Measurements from ENCODE around the gene CLOCK. TPM values are rescaled to one million over a fixed set of nuclear protein-coding genes. Genes with fewer than 3 reads are reported as not detected.

Gene CLOCK
- total and polyA plus RNA-seq, 2 of the 13 experiments (the other 11 are each of a cell fraction or from before 2014, with no cell fraction given), result 8.8 to 13.5 TPM

GRCh38 chr4:55546506-55546755 is 278 bp downstream of the CLOCK start:
- H3K27ac ChIP-seq (ENCODE audit: extremely low read length, insufficient read depth, low read length), result peak overlapping the region; percentile 98
- ChIA-PET POLR2A (interaction anchor here (1.0 to 3.1 kb wide), 7 partner anchors 109 to 841 kb away, joined by 3 to 17 read pairs (median 3); partner anchors contain the start of genes AASDH, SRD5A3 and TMEM165), CTCF (ENCODE audit: low intra/inter-chr PET ratio, low total read pairs) (no interaction called here)
- peak overlapping the region; percentile 69 for H3K4me2 ChIP-seq (ENCODE audit: low read depth, low read length)
- FAIRE-seq (no peak), DNase-seq (ENCODE audit: low spot score) (no peak), ATAC-seq (peak; percentile 70)
- H3K4me3 ChIP-seq (replicated peaks in 1 of 3; ENCODE audit: insufficient read depth in 1 of 3, low read depth in 2 of 3, low read length in 3 of 3), result peak overlapping the region; percentile 78 to 91 (median 89)
- intact Hi-C loops (cut with micrococcal nuclease; ENCODE audit: unreplicated experiment), result loop anchor here (5.0 kb wide), 2 partner anchors 79 to 306 kb away; partner anchors contain the start of gene EXOC1
- peaks cover 38% of the 10 kb centered on the region for H3K4me1 ChIP-seq (ENCODE audit: insufficient read depth, low read length)
- no peaks in the 10 kb centered on the region; the same call in 1 of the 2 replicates for H4K20me1 ChIP-seq (ENCODE audit: insufficient read depth, low read length)
- no peaks in the 10 kb centered on the region for H3K9me3 ChIP-seq (ENCODE audit: low read length)
- H2AFZ ChIP-seq (ENCODE audit: low read length), result no peak overlapping the region
- H3K79me2 ChIP-seq (ENCODE audit: insufficient read depth, low read length), result peaks cover 34% of the 10 kb centered on the region
- H3K36me3 ChIP-seq (replicated peaks in 1 of 2; ENCODE audit: control insufficient read depth in 1 of 2, insufficient read depth in 2 of 2, low read length in 2 of 2), result no peaks in the 10 kb centered on the region
- H3K27me3 ChIP-seq (ENCODE audit: control insufficient read depth in 1 of 2, insufficient read depth in 2 of 2, low read length in 2 of 2), result no peaks in the 10 kb centered on the region; a peak in 2 of 5 replicates
- peak overlapping the region; percentile 89 for H3K9ac ChIP-seq (ENCODE audit: insufficient read depth, low read depth, low read length)
- BruUV-seq (replicated peaks), result no TSS peak
- 0% methylated on average over 2 of the region's 16 CpGs for WGBS (ENCODE audit: low lambda C conversion rate)
- in situ Hi-C loops (cut with HindIII; ENCODE audit: extremely low pct_ligation_motif_present, low pct_unique_long_range_greater_than_20kb), result no loop called here
- no peak for TF ChIP-seq TCF7 (IDR thresholded peaks at IDR 0.05; ENCODE audit: low read depth)
- no peak for TF ChIP-seq FOXK1 (CRISPR knock-in tag; IDR thresholded peaks at IDR 0.05; ENCODE audit: borderline replicate concordance, low read depth)
- TF ChIP-seq CHD2 (IDR thresholded peaks at IDR 0.05; ENCODE audit: low read depth, low read length), result peak; percentile 31; the same call in 1 of the 2 replicates
- TF ChIP-seq MAZ (IDR thresholded peaks at IDR 0.05; ENCODE audit: borderline replicate concordance, low read depth, low read length), result no peak
- no peak for TF ChIP-seq MAZ (CRISPR knock-in tag; IDR thresholded peaks at IDR 0.05; ENCODE audit: low read depth)
- TF ChIP-seq FOXO1 (CRISPR knock-in tag; IDR thresholded peaks at IDR 0.05), result no peak
- no peak for TF ChIP-seq ZNF280B (CRISPR knock-in tag; IDR thresholded peaks at IDR 0.05; ENCODE audit: borderline replicate concordance)
- no peak for TF ChIP-seq SIN3A (IDR thresholded peaks at IDR 0.05; ENCODE audit: borderline replicate concordance, low read depth, low read length)
- TF ChIP-seq ZNF281 (CRISPR knock-in tag; IDR thresholded peaks at IDR 0.05; ENCODE audit: borderline replicate concordance), result peak; percentile 35; the same call in 1 of the 2 replicates
- TF ChIP-seq PATZ1 (CRISPR knock-in tag; IDR thresholded peaks at IDR 0.05), result peak; percentile 75
- no peak for TF ChIP-seq ZNF225 (CRISPR knock-in tag; IDR thresholded peaks at IDR 0.05)
- no peak for TF ChIP-seq GMEB1 (CRISPR knock-in tag; IDR thresholded peaks at IDR 0.05; ENCODE audit: borderline replicate concordance)
- no peak for TF ChIP-seq ZBTB33 (CRISPR knock-in tag; IDR thresholded peaks at IDR 0.05)
